ENCODE results near the gene PHLDB3.
A peak's percentile ranks its signal among the peaks of the same experiment; 100 is the strongest.
"Not testable (repeated sequence)": the region's sequence is repeated elsewhere in the genome, so short reads cannot be mapped to it uniquely, and the experiment has no call there.

Gene PHLDB3

GRCh38 chr19:43439032-43439708, 65.4 kb downstream of the PHLDB3 start:
- no peak for DNase-seq

- peak in 1 of 2 experiments; percentile 34 for DNase-seq
Measured at GRCh38 chr19:43438291-43439031, 66.1 kb downstream of the PHLDB3 start.

GRCh38 chr19:43437712-43438111, 66.8 kb downstream of the PHLDB3 start:
- DNase-seq = no peak

- not testable (repeated sequence) for DNase-seq
Measured at GRCh38 chr19:43437284-43437683, 67.3 kb downstream of the PHLDB3 start.

- no peak for DNase-seq
Measured at GRCh38 chr19:43435775-43436174, 68.8 kb downstream of the PHLDB3 start.

GRCh38 chr19:43433689-43434088, 70.9 kb downstream of the PHLDB3 start:
- no peak for DNase-seq

GRCh38 chr19:43433358-43433673, 71.2 kb downstream of the PHLDB3 start:
- DNase-seq = no peak

- no peak for DNase-seq
Measured at GRCh38 chr19:43430976-43431375, 73.6 kb downstream of the PHLDB3 start.

- DNase-seq = peak in 1 of 2 experiments; percentile 33
Measured at GRCh38 chr19:43430142-43430710, 74.3 kb downstream of the PHLDB3 start.

- no peak for DNase-seq
Measured at GRCh38 chr19:43429395-43429794, 75.2 kb downstream of the PHLDB3 start.

GRCh38 chr19:43425567-43426392, 78.8 kb downstream of the PHLDB3 start:
- DNase-seq = peak; percentile 94 to 95
